Measurements from ENCODE around the gene METTL24.

Gene METTL24

DNA sequence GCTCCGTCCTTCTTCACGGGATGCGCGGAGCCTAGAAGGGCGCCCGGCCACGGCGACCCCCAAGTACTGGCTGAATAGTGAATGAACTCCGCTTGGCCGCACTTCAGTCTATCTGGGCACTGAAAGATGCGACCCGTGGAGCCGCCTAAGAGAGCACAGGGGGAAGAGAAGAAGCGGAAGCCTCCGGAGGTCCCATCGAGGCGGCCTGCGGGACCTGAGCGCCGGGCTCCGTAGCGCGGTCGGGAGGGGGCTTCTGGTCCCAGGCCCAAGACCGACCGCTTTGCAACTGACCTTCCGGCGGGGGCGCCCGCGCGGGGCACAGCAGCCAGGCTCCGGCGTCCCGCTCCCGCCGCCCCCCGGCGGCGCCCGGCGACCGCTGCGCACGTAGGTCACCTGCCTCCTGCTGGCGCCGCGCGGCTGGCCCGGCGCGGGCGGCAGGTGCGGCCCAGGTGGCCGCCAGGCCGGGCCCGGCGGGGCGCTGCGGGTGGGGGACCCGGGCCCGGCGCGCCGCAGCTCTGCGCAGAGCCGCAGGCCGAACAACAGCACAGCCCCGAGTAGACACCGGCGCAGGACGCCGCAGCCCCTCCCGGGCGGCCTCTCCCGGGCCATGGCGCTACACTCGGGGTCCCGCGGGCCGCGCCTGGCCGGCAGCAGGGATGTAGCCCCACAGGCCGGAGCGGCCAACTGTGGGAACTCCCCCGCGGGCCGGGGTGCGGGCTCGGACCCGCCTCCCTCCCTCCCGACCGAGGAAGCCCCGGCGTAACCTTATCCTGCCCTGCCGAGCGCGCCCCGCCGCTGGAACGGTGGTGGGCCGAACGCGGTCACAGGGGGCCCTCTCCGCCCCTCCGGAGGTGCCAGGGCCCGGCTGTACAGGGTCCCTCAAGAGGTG, at the start of gene METTL24:
METTL24 (minus strand) TSS at position 686 of the 889 bp plus-strand sequence; CDS start at position 609, 77 bp downstream.
- no peak for DNase-seq

- DNase-seq: no peak
Observed at GRCh38 chr6:110404607-110405006, 46.5 kb upstream of the METTL24 start.

- DNase-seq: no peak
Observed at GRCh38 chr6:110401585-110402176, 43.5 kb upstream of the METTL24 start.

DNA sequence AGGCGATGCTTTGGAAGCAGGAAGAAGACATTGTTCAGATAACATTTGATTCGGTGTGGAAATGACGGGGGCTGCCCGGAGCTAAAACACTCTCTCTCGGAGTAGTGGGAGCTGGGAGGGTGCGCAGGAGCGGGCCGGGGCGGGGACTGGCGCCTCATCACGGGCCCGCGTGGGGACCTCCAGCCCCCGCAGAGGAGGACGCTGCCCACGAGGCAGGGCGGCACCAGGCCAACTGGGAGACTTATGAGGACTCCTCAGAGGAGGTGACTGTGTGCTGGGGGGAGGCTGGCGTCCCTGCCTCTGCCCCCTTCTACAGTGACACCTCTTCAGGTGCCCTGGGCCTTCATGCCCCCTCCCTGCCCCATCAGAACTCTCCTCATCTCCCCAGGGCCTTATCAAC, 42.1 kb upstream of the METTL24 start:
- no peak for DNase-seq

DNA sequence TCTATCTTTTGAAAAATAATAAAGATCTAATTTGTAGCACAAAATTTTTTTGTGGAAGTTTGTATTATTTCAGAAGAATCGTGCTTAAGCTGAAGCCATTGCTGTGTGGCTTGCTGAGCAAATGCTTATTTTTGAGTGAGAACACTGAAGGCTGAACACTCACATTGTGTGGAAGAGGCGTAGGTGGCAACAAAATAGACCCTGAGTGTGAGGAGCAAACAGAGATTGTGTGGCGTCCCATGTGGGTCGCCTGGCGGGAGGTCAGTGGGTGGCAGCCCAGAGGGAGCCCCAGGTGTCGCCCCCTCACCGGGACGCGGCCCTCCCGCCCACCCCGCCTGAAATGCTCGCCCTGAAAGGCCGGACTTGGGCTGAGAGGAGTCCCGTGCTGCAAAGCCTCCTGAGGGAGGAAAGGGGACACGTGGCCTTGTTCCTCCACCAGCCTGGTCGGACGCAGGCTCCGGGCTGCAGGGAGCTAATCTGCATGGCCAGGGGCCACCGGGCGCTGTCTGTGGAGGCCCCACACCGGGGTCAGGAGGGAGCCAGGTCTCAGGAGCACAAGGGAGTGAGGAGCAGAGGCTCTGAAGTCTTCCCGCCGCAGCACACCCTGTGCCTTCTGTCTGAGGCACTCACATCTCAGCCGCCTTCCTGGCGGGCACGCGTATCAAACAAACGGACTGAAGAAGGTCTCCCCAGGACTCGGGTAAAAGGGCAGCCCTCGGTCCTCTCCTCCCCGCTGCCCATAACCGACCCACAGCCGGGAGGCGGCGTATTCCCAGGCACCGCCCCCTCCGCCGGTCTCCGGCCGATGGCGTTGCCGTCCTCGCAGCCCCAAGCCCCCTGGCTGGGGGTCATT, 41.3 kb upstream of the METTL24 start:
- DNase-seq: peak; percentile 35

GRCh38 chr6:110398778-110399177, 40.6 kb upstream of the METTL24 start:
- no peak for DNase-seq

GRCh38 chr6:110395221-110395620, 37.1 kb upstream of the METTL24 start:
- no peak for DNase-seq

DNA sequence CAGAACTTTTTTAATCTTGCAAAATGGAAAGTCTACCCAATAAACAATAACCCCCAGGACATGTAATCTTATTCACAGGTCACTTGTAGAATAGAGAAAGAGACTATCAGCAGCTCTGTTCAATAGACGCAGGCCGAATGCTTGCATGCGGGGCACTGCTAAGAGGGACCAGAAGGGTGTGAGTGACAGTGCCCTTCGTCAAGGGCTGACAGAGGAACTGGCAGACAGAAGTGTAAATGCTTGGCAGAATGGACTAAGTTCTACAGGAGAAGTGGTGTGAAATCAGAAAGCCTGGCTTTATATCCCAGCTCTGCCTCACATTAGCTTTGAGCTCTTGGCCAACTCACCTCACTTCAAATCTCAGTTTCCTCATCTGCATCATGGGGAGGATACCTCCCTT, 36.3 kb upstream of the METTL24 start:
- DNase-seq: no peak

GRCh38 chr6:110392727-110393126, 34.6 kb upstream of the METTL24 start:
- no peak for DNase-seq

DNA sequence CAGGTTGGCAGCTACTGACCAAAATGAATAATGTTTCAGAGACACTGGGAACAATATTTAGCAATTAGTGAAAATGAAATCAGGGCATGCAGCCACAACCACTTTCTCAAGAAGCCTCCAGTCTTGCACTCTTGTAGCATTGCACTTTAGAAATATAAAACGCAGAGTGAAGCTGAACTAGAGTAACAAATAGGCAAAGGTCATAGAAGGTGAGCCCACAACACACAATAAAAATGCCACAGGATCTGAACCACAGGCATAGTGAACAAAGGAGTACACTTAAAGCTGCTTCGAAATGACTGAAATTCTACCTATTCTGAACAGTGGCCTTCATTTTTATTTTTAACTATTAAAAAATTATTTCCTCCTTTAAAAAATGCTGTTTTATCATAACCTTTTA, 32.3 kb upstream of the METTL24 start:
- no peak for DNase-seq

DNA sequence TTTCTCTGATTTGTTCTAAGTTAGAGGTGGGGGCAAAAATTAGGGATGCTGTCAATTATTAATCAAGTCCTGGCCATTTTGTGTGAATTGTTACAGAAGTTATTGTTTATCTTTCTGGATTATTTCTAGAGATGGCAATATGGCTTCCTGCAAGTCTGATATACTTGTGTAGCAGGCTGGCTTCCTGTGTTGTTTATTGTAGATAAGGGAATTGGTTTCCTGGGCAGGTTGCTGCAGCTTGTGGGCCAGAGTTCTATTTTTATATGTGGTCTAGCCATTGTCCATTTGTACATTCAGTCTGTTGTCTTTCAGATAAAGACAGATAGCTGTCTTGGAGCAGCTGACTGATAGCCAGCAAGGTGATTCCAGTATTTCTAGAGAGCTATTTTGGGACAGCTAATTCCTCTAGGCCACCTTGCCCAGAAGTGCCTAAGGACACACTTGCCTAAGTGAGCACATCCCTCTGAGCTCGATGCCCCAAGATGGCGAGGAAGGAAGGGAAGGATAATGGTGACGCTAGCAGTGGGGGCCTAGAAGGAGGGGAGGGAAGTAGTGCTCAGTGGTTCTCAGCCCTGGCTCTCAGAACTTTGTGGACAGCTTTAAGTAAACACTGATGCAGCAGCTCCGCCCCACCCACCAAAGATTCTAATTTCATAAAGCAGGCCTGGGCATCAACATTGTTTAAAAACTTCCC, 31.7 kb upstream of the METTL24 start:
- DNase-seq: no peak

GRCh38 chr6:110387986-110388385, 29.8 kb upstream of the METTL24 start:
- DNase-seq: no peak

DNA sequence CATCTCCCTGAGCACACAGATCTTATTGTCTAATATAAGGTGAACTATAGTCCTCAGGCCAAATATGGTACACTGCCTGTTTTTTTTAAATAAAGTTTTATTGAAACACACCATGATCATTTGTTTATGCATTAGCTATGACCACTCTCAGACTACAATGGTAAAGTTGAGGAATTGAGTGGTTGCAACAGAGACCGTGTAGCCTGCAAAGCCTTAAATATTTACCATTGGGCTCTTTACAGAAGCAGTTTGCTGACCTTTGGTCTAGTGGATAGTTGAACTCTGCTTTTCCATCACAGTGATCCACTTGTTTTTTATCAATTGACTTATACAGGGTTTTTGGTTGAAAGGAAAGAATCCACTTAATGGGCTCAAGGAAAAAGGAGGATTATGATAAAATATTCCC, 27.3 kb upstream of the METTL24 start:
- no peak for DNase-seq

- DNase-seq: no peak
Observed at GRCh38 chr6:110378552-110378951, 20.4 kb upstream of the METTL24 start.

DNA sequence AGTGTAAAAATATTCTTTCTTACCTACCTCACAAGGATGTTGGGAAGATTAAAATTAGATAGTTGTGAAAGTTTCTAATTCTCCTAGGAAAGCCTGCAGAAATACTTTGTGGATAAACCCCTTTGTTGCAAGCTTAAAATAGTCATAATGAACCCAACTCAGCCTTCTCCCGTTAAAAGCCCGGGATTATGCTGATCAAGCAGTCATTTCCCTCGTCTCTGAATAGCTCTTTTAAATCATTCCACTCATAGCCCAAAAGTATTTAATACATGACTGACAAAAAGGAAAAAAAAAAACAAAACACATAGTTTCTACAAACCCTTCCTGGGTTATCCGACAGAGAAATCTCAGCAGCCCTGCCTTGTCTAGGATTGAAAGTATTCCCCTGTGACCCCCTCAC, 10.9 kb upstream of the METTL24 start:
- DNase-seq: no peak

GRCh38 chr6:110368284-110368683, 10.1 kb upstream of the METTL24 start:
- DNase-seq: no peak

- no peak for DNase-seq
Observed at GRCh38 chr6:110367825-110368224, 9.7 kb upstream of the METTL24 start.

DNA sequence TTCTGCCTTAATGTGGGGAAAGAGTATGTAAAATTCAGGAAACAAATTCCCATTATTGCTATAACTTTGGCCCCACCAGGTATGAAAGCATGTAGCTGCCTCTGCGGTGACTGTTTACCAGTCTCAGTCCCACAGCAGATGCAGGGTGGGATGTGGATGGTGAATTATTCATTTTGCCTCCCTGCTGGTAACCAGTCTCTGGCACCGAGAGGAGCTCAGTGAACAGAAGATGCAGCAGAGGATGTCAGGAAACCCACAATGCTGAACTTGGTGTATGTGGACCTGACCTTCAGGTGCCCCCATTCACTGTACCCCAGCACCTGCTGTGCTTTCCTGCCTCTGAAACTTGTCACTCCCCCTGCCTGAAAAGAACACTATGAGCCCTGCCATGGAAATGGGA, 8.8 kb upstream of the METTL24 start:
- no peak for DNase-seq

- DNase-seq: no peak
Observed at GRCh38 chr6:110366256-110366655, 8.1 kb upstream of the METTL24 start.

GRCh38 chr6:110364364-110365105, 6.4 kb upstream of the METTL24 start:
- no peak for DNase-seq

DNA sequence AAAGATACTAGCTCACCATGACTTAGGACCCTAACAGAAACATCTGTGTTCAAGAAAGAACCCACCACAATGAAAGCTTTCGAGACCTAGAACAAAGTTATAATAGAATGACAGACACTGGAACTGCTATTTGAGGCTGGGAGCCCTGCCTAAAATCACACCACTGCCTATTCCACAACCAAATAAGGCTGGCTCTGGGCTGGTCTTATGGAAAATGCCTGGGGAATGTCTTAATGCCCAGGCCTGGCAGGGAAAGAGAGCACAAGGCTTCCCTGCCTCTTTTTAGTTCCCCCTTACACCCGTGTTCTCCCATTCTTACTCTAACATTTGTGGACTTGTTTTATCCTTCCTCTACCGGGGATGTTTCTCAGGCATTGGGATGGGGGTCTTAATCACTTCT, 5.6 kb upstream of the METTL24 start:
- DNase-seq: no peak

DNA sequence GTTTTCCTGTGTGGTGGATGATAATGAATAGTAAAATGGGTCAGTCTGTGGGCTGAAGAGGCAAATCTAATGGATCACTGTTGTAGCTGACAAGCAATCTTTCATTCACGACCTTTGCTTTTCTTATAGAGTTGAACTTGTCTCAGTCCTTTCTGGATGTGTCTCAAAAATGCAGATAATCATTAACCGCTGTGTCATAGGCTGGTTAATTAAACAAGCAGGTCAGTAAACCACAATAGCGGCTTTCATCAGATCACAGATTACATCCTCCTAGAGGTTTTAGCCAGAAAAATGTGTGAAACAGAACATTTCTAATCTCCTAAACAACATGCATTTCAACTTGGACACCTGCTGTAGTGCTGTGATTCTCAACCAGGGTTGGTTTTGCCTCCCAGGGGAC, 2.5 kb upstream of the METTL24 start:
- no peak for DNase-seq
